H9 (cell line): ENCODE data around the gene OPN4. TPM values are rescaled to one million over a fixed set of nuclear protein-coding genes. Genes with fewer than 3 reads are reported as not detected.

Source experiments
- DNase-seq: peaks from one replicate; pipeline ENCODE4 v3.0.0-alpha.2; 2017
- H2AFZ ChIP-seq: one replicate; pipeline ENCODE4 v1.6.1; 2013; ENCODE audit warnings: mild to moderate bottlenecking, low read length, control low read depth, moderate library complexity
- H2AK5ac ChIP-seq: 2 replicates; pipeline ENCODE4 v1.6.1; 2013; ENCODE audit warnings: low read length, control low read depth, mixed read lengths; ENCODE audit not compliant: insufficient read length
- H2BK120ac ChIP-seq: one replicate; pipeline ENCODE4 v1.6.1; 2013; ENCODE audit warnings: low read depth, mild to moderate bottlenecking, low read length, control low read depth, inconsistent platforms; ENCODE audit not compliant: poor library complexity, severe bottlenecking
- H2BK12ac ChIP-seq: 2 replicates; pipeline ENCODE4 v1.6.1; 2013; ENCODE audit warnings: low read length, control low read depth, mixed read lengths, low read depth; ENCODE audit not compliant: insufficient read length
- H2BK15ac ChIP-seq: 2 replicates; pipeline ENCODE4 v1.6.1; 2013; ENCODE audit warnings: low read depth, low read length, control low read depth
- H2BK20ac ChIP-seq: one replicate; pipeline ENCODE4 v1.6.1; 2013; ENCODE audit warnings: low read depth, mild to moderate bottlenecking, low read length, control low read depth, inconsistent platforms; ENCODE audit not compliant: poor library complexity, severe bottlenecking
- H2BK5ac ChIP-seq: 2 replicates; pipeline ENCODE4 v1.6.1; 2013; ENCODE audit warnings: low read length, control low read depth, mixed read lengths; ENCODE audit not compliant: insufficient read length
- H3K14ac ChIP-seq: 2 replicates; pipeline ENCODE4 v1.6.1; 2013; ENCODE audit warnings: low read length, control low read depth; ENCODE audit not compliant: insufficient read depth
- H3K18ac ChIP-seq: 2 replicates; pipeline ENCODE4 v1.6.1; 2013; ENCODE audit warnings: low read depth, mild to moderate bottlenecking, mixed read lengths, low read length, control low read depth; ENCODE audit not compliant: insufficient read length
- H3K23ac ChIP-seq: 2 replicates; pipeline ENCODE4 v1.6.1; 2013; ENCODE audit warnings: low read length, control low read depth, mixed read lengths, low read depth; ENCODE audit not compliant: insufficient read length
- H3K23me2 ChIP-seq: 2 replicates; pipeline ENCODE4 v1.6.1; 2013; ENCODE audit warnings: low read depth, mild to moderate bottlenecking, mixed read lengths, low read length, control low read depth; ENCODE audit not compliant: insufficient read length, poor library complexity, severe bottlenecking
- H3K27ac ChIP-seq: 2 replicates; pipeline ENCODE4 v1.5.1; 2013; ENCODE audit warnings: low read length, control low read depth, mixed read lengths, low read depth; ENCODE audit not compliant: insufficient read length
- H3K27me3 ChIP-seq: 2 replicates; pipeline ENCODE4 v1.6.1; 2013; ENCODE audit warnings: low read length, control low read depth, inconsistent platforms; ENCODE audit not compliant: insufficient read depth
- H3K4ac ChIP-seq: 2 replicates; pipeline ENCODE4 v1.6.1; 2013; ENCODE audit warnings: low read depth, mild to moderate bottlenecking, control low read depth, inconsistent platforms, low read length, moderate library complexity
- H3K4me1 ChIP-seq: 2 replicates; pipeline ENCODE4 v1.6.1; 2013; ENCODE audit warnings: low read length, control low read depth, inconsistent platforms; ENCODE audit not compliant: insufficient read depth
- H3K4me2 ChIP-seq: 2 replicates; pipeline ENCODE4 v1.6.1; 2013; ENCODE audit warnings: low read length, control low read depth, mixed read lengths; ENCODE audit not compliant: insufficient read length, insufficient read depth
- H3K56ac ChIP-seq: 2 replicates; pipeline ENCODE4 v1.6.1; 2013; ENCODE audit warnings: low read depth, mild to moderate bottlenecking, mixed read lengths, low read length, control low read depth; ENCODE audit not compliant: insufficient read length
- H3K79me1 ChIP-seq: 2 replicates; pipeline ENCODE4 v1.6.1; 2013; ENCODE audit warnings: low read depth, mild to moderate bottlenecking, moderate library complexity, low read length, control low read depth, inconsistent platforms; ENCODE audit not compliant: insufficient read depth, poor library complexity, severe bottlenecking
- H3K79me2 ChIP-seq: 2 replicates; pipeline ENCODE4 v1.6.1; 2013; ENCODE audit warnings: low read length, control low read depth, inconsistent platforms; ENCODE audit not compliant: insufficient read depth
- H3K9ac ChIP-seq: 2 replicates; pipeline ENCODE4 v1.6.1; 2013; ENCODE audit warnings: low read length, control low read depth, mixed read lengths; ENCODE audit not compliant: insufficient read length; ENCODE audit errors: extremely low read depth
- H3K9me3 ChIP-seq: one replicate; pipeline ENCODE4 v1.6.1; 2013; ENCODE audit warnings: low read depth, low read length, inconsistent platforms; ENCODE audit not compliant: control insufficient read depth
- H3T11ph ChIP-seq: one replicate; pipeline ENCODE4 v1.6.1; 2013; ENCODE audit warnings: mild to moderate bottlenecking, low read length, control low read depth, inconsistent platforms
- H4K20me1 ChIP-seq: one replicate; pipeline ENCODE4 v1.6.1; 2013; ENCODE audit not compliant: control insufficient read depth, insufficient read length, insufficient read depth
- H4K5ac ChIP-seq: 2 replicates; pipeline ENCODE4 v1.6.1; 2013; ENCODE audit warnings: low read depth, mild to moderate bottlenecking, mixed read lengths, low read length, control low read depth; ENCODE audit not compliant: insufficient read length
- H4K8ac ChIP-seq: replicated peaks from 2 replicates; pipeline ENCODE4 v1.6.1; 2013; ENCODE audit warnings: low read length, control low read depth, mixed read lengths, low read depth; ENCODE audit not compliant: insufficient read length
- H4K91ac ChIP-seq: 2 replicates; pipeline ENCODE4 v1.6.1; 2013; ENCODE audit warnings: low read depth, mild to moderate bottlenecking, moderate library complexity, mixed read lengths, low read length, control low read depth; ENCODE audit not compliant: insufficient read length
- H3K27ac Mint-ChIP-seq, 3 experiments: 2 replicates in 2 of 3; 3 replicates in 1 of 3; pipeline ENCODE4 v1.8.0; 2020 to 2021; ENCODE audit warnings: mixed read lengths in 3 of 3, mild to moderate bottlenecking in 1 of 3, moderate library complexity in 1 of 3
- H3K27me3 Mint-ChIP-seq: 2 replicates; pipeline ENCODE4 v1.8.0; 2021; ENCODE audit warnings: low read depth, mild to moderate bottlenecking, moderate library complexity, mixed read lengths
- H3K36me3 Mint-ChIP-seq, 3 experiments: 2 replicates in 2 of 3; 3 replicates in 1 of 3; pipeline ENCODE4 v1.8.0; 2020 to 2021; ENCODE audit warnings: low read depth in 3 of 3, mixed read lengths in 3 of 3; ENCODE audit not compliant: insufficient read depth in 1 of 3
- H3K4me1 Mint-ChIP-seq, 2 experiments: 2 replicates each; pipeline ENCODE4 v1.8.0; 2020; ENCODE audit warnings: mixed read lengths in 2 of 2
- H3K4me3 Mint-ChIP-seq, 2 experiments: 2 replicates in 1 of 2; 3 replicates in 1 of 2; pipeline ENCODE4 v1.8.0; 2020 to 2021; ENCODE audit warnings: mild to moderate bottlenecking in 2 of 2, mixed read lengths in 2 of 2, moderate library complexity in 1 of 2
- H3K9me3 Mint-ChIP-seq, 2 experiments: 2 replicates in 1 of 2; 3 replicates in 1 of 2; pipeline ENCODE4 v1.8.0; 2020; ENCODE audit warnings: mild to moderate bottlenecking in 2 of 2, mixed read lengths in 2 of 2, moderate library complexity in 1 of 2
- whole genome bisulfite sequencing: extraction: QIAGEN DNeasy Blood & Tissue Kit; methylation state at CpG from one replicate; pipeline ENCODE4 v1.1.7; 2013; ENCODE audit warnings: missing lambda C conversion rate, low lambda C conversion rate, mixed read lengths; ENCODE audit not compliant: insufficient read length; ENCODE audit errors: extremely low coverage; 5-methylcytosine and 5-hydroxymethylcytosine counted together
- total RNA-seq: library from RNA; stranded (reverse); gene quantifications from 2 replicates; pipeline ENCODE4 v1.2.1, GENCODE V29; 2021
- TF ChIP-seq, protein P1 (sequence below): fragments of 200-600 bp; sonication (generic); conservative IDR thresholded peaks from 3 replicates; pipeline ENCODE4 v1.8.0; 2021; ENCODE audit warnings: antibody characterized with exemption, mild to moderate bottlenecking

Gene OPN4
- total RNA-seq, 1 experiment from 2014 or later: not detected

DNA sequence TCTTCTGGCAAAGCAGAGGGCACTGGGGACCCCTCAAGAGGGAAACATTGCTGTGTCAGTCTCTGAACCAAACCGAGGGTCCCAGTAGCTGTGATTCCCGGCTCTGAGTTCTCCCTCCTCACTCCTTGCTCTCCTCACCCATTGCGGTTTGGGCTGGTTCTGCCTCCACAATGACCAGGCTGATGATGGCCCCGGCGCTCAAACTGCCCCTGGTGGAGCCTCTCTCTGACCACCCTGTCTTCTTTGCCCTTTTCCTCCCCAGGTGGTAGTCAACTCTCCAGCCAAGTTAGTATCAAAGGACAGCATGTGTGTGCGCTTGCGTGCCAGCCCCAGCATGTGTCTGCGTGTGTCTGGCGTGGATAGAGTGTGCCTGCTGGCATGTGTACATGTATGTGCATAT, 31.1 kb downstream of the OPN4 start:
- Mint-ChIP-seq H3K27me3 (peaks cover 1% of the 10 kb centered on the region; the same call in 1 of the 2 replicates), H3K4me1 (peaks cover 31 to 43% of the 10 kb centered on the region in 2 experiments), H3K9me3 (no peaks in the 10 kb centered on the region), H3K27ac (no peak overlapping the region), H3K36me3 (no peaks in the 10 kb centered on the region), H3K4me3 (no peak overlapping the region)
- H2BK12ac ChIP-seq: no peak overlapping the region
- H3K23ac ChIP-seq: no peak overlapping the region
- no peak overlapping the region for H4K5ac ChIP-seq
- H3K79me1 ChIP-seq: no peaks in the 10 kb centered on the region
- H2AFZ ChIP-seq: no peak overlapping the region
- H2BK20ac ChIP-seq: no peak overlapping the region
- no peaks in the 10 kb centered on the region for H3K9me3 ChIP-seq
- no peak overlapping the region for H3K56ac ChIP-seq
- no peak for DNase-seq
- TF ChIP-seq, protein P1, sequence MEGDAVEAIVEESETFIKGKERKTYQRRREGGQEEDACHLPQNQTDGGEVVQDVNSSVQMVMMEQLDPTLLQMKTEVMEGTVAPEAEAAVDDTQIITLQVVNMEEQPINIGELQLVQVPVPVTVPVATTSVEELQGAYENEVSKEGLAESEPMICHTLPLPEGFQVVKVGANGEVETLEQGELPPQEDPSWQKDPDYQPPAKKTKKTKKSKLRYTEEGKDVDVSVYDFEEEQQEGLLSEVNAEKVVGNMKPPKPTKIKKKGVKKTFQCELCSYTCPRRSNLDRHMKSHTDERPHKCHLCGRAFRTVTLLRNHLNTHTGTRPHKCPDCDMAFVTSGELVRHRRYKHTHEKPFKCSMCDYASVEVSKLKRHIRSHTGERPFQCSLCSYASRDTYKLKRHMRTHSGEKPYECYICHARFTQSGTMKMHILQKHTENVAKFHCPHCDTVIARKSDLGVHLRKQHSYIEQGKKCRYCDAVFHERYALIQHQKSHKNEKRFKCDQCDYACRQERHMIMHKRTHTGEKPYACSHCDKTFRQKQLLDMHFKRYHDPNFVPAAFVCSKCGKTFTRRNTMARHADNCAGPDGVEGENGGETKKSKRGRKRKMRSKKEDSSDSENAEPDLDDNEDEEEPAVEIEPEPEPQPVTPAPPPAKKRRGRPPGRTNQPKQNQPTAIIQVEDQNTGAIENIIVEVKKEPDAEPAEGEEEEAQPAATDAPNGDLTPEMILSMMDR: no peak
- no peaks in the 10 kb centered on the region; the same call in 1 of the 2 replicates for H3K4me1 ChIP-seq
- H4K20me1 ChIP-seq: no peaks in the 10 kb centered on the region
- WGBS: no CpG with 5 or more reads among the region's 9 CpGs
- no peaks in the 10 kb centered on the region for H3K27me3 ChIP-seq
- H3K27ac ChIP-seq: no peak overlapping the region
- no peaks in the 10 kb centered on the region for H3K79me2 ChIP-seq
- H4K8ac ChIP-seq: no peak overlapping the region
- H3K23me2 ChIP-seq: no peaks in the 10 kb centered on the region
- no peak overlapping the region for H3K18ac ChIP-seq
- no peak overlapping the region for H3K4ac ChIP-seq
- H2BK15ac ChIP-seq: no peak overlapping the region
- no peak overlapping the region for H2BK5ac ChIP-seq
- H3K4me2 ChIP-seq: no peak overlapping the region
- no peak overlapping the region for H4K91ac ChIP-seq
- H2AK5ac ChIP-seq: no peak overlapping the region
- no peak overlapping the region for H3K9ac ChIP-seq
- H2BK120ac ChIP-seq: no peak overlapping the region
- no peak overlapping the region for H3T11ph ChIP-seq
- no peak overlapping the region for H3K14ac ChIP-seq
